Measurements from ENCODE around the gene LHPP.

Gene LHPP

GRCh38 chr10:124552691-124553276, 91.2 kb downstream of the LHPP start:
- DNase-seq (ENCODE audit: low read depth, low spot score): no peak

DNA sequence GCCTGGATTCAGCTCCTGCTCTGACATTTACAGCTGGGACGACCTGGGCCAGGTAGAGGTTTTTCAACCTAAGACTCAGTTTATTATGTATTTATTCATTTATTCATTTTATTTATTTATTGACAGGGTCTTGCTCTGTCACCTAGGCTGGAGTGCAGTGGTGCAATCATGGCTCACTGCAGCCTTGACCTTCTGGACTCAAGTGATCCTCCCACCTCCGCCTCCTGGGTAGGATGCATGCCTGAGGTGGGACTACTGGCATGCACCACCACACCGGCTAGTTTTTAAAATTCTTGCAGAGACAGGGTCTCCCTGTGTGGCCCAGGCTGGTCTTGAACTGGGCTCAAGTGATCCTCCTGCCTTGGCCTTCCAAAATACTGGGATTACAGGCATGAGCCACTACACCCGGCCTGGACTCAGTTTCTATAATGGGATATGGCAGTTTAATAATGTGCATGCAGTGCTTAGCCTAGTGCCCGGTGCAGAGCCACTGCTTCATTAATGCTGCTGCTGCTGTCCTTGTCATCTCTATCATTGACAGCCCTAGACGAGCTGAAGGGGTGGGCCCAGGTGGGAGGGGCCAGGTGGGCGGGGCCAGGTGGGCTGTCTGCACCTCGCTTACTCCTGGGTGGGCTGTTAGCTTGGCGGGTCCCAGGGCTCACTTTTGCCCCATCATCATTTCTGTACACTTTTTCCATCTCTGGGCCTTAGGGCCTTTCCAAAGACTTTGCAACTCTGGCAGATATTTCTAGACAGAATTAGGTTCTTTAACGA, 92.6 kb downstream of the LHPP start:
- no peak for DNase-seq (ENCODE audit: low read depth, low spot score)

- no peak for DNase-seq (ENCODE audit: low read depth, low spot score)
Measured at GRCh38 chr10:124557167-124557566, 95.5 kb downstream of the LHPP start.

- DNase-seq (ENCODE audit: low read depth, low spot score): no peak
Measured at GRCh38 chr10:124557648-124558338, 96.2 kb downstream of the LHPP start.

DNA sequence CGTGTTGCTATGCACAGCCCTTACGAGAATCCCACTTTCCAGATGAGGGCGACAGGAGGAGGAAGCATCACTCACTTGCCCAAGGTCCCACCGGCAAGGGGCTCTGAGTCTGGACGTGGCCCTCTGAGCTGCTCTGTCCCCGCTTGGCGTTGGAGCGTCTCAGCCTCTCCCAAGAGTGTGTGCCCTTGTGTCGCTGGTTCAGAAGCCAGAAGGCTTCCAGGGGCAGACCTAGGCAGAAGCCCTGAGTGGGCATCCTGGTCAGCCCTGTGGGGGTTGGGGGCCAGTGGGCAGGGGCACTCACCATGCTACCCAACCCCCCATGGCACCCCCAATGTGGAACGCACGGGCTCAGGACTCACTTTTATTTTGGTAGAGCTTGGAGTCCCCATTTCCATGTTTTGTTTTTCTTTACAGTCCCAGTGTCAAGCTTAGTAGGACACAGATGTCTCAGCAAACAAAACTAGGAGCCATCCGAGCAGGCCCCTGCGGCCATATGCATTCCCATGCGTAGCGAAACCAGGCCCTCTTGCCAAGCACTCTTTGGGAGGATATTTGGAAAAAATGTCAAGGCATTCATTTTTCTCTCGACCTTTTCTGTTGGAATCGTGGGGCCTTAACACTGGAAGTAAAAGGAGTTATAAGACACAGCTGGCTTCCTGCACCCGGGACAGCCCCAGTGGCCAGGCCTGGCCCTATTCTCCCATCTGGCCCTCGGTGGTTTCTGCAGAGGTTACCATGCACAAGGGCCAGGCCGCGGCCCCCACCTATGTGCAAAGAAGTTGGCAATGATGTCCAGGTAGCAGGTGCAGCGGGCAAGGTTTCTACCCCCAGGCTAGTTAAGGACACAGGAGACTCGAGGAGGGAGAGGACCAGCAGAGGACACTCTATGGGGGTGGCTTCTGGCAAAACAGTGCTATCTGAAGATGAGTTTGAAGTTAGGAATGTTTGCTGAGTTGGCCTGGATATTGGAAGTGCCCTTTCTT, 97.0 kb downstream of the LHPP start:
- no peak for DNase-seq (ENCODE audit: low read depth, low spot score)

GRCh38 chr10:124559372-124560132, 97.9 kb downstream of the LHPP start:
- DNase-seq (ENCODE audit: low read depth, low spot score): no peak

DNA sequence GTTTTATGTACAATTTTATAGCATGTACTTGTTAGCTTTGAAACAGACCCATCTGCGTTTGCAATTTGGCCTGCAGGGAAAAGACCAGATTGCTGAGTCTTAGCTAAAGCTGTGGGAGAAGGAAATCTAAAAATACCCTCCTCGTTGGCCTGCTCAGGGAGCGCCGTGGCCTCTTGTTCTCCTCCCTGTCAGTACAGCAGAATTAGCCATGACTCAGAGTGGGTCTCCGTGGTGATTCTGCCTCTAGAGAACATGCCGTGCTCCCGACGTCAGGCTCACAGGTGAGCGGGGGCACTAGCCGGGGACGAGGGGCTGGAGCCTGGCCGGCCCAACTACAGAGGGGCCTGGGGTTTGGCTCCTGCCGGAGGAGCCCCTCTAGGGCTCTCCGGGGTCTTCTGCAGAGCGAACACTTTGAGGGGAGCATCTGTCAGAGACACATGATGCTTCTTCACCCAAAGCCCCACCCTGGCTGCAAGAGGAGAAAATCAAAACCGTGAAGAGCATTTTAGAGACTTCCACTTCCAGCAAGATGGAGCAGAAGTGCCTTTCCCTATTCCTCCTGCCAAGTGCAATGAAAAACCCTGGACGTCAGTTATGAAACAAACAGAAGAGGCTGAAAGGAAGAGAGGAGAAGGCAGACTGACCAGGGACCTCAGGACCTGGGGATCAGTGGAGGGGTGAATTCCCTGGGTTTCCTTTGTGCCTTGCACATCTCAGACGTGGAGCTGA, 98.9 kb downstream of the LHPP start:
- DNase-seq (ENCODE audit: low read depth, low spot score): peak; percentile 65

DNA sequence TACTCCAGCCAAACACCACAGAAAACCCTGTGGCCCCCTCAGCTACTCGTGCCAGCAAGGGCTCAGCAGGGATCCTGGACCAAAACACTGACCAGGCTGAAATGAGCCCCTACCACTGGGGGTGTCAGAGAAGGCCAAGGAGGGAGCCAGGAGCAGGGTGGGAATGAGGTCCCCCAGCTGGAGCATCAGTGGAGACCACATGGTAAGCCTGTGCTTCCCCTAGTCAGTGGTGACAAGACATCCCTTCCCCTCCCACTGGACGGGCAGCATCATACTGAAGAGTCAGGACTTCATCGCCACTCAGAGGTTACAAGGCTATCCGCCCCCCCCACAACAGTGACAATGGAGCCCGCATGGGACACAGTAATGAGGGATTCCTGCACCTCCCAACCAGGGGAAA, 99.6 kb downstream of the LHPP start:
- no peak for DNase-seq (ENCODE audit: low read depth, low spot score)

GRCh38 chr10:124562425-124563060, 100.9 kb downstream of the LHPP start:
- no peak for DNase-seq (ENCODE audit: low read depth, low spot score)

DNA sequence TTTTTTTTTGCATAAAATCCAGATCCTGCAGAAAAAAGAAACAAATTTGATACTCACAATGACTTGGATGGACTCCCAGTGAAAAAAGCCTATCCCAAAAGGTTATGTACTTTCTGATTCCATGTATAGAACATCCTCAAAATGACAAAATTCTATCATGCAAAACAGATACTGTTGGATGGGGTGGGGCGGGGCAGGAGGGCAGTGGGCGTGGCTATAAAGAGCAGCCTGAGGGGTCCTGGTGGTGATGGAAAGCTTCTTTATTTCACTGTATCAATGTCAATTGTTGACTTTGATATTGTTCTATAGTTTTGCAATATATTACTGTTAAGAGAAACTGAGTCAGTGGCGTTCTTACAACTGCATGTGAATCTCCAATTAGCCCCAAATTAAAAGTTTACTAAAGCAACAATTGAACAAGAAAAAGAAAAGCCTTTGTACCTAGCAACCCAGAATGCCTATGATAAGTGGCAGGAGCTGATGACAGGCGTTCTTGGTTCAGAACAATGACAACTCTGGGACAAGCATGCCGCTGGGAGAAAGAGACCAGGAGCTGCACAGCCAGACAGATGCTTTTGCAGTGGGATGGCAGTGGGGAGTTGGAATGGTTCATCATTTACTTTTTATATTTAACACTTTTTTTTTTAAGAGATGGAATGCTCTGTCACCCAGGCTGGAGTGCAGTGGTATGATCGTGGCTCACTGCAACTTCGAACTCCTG, 101.9 kb downstream of the LHPP start:
- DNase-seq (ENCODE audit: low read depth, low spot score): no peak

DNA sequence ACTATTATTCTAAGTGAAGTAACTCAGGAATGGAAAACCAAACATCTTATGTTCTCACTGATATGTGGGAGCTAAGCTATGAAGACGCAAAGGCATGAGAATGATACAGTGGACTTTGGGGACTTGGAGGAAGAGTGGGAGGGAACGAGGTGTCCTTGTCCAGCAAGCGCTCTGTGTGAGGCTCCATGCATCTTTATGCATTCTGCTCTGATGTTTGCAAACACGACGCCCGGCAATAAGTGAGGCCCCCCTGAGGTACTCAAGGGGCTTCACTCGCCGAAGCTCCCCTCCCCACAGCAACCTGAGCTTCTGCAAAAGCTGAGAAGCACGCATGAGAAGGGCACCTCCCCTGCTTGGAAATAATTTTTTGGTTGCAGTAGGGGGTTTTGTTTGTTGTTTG, 103.3 kb downstream of the LHPP start:
- DNase-seq (ENCODE audit: low read depth, low spot score): no peak

DNA sequence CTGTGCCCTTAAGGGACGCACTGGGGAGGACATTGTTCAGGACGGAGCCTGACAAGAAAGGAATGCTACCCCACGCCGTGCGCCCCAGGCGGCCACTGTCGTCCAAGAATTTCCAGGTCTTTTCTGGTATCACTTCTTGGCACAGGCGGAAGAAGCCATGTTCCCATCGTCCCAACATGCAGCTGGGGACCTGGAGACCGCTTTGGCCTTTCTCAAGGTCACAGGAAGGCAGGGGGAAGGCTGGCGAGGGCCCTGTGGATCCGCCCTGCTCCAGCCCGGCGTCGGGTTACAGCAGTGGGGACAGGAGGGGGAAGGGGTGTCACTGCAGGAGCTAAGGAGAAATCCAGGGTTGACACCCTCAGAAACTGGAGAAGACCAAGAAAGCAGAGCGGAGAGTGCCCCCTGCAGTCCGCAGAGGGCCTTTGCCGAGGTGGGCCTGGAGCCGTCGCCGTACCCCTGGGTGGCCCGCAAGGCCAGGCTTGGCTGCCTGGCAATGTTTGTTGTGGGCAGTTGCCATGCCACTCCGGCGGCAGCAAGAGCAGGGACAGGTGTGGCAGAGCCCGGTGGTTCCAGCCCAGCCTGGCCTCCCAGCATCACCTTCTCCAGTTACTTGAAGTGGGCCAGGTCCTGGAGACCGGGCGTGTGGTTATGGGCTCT, 104.1 kb downstream of the LHPP start:
- no peak for DNase-seq (ENCODE audit: low read depth, low spot score)

DNA sequence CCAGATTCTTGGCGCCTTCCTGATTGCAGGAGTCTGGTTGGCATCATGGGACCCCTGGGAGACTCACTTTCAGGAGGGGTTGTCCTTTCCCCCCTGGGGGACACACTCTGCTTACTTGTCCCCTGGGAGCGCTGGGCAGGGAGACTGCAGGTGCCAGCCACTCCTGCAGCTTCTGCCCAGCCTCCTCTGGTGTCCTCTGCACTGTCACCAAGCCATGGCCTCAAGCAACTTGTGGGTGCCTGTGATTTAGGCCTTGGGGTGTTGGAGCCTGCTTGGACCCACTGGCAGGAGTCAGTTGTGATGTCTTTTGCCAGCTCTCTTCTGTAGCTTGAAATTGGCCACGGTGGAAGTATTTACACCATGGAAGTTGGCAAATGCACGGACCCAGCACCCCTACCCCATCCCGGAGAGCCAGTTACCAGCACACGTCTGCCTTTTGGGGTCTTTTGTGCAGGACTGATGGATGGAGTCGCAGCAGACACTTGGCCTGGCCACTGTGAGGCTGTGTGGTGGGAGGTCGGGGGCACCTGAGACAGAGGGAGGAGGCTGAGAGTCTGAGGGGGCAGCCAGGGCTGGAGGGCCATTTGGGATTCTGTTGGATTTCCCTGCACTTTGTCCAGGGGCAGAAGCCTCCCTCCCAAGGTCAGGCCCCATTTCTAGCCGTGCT, 104.7 kb downstream of the LHPP start:
- no peak for DNase-seq (ENCODE audit: low read depth, low spot score)

- no peak for DNase-seq (ENCODE audit: low read depth, low spot score)
Measured at GRCh38 chr10:124566981-124567835, 105.6 kb downstream of the LHPP start.

DNA sequence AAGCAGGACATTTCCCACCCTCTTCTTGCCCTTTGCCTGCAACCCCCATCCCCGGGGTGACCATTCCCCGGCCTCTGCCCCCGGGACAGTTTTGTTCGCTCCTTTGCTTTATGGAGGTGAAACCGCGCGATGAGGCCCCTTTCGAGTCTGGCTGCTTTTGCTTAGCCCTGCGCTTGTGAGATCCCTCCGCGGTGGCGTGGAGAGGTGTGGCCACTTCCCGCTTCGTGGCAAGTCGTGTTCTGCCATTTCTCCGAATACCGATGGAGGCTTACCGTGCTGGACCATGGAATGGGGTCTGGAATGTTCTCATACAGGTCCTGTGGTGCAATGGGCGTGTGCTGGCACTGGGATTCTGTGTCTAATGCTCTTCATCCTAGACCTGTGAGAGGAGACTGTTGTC, 106.7 kb downstream of the LHPP start:
- DNase-seq (ENCODE audit: low read depth, low spot score): no peak

DNA sequence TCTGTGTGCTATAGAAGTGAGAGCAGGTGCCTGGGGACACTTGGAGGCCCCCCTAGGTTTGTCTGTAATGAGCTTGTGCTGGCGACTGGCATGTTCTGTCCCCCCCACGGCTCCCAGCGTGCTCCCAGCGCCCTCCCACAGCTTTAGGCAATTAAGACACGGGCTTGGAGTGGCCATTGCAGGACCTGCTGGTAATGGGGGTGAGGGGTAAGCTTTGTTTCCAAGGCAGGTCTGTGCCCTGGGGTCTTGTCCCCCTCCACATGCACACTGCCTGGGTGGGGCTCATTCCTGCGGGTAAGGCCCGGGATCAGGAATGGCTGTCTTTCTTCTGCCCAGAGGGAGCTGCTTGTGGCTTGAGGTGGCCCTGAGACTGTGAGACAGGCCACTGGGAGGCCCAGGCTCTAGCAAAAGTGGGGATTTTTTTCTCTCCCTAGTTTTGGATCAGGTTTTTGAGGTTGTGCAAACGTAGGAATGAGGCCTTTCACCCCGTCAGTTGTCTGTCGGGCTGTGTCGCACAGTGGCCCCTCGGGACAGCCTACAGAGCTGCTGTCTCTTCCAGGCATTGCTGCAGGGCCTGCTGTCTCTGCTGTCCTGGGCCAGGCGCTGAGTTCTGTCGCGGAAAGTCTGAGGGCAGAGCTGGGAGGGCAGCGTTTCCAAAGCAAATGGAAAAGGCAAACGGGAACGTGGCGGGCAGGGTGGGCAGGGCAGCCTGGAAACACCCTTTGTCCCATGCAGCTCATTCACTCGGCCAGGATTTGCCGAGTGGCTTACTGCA, 107.4 kb downstream of the LHPP start:
- DNase-seq (ENCODE audit: low read depth, low spot score): no peak

Measured in astrocyte of the hippocampus (primary cell).